Ishikawa (cell line): ENCODE results near the gene RAB5A.

ENCODE experiments used
- CREB1 ChIP-seq: IDR thresholded peaks from 2 replicates; pipeline ENCODE4 v1.6.1; 2012; ENCODE audit warnings: low read depth
- EGR1 ChIP-seq: IDR thresholded peaks from 2 replicates; pipeline ENCODE4 v1.6.1; 2012
- EP300 ChIP-seq: IDR thresholded peaks from 2 replicates; pipeline ENCODE4 v1.6.1; 2012; ENCODE audit warnings: borderline replicate concordance
- FOXM1 ChIP-seq: IDR thresholded peaks from 2 replicates; pipeline ENCODE4 v1.6.1; 2012; ENCODE audit warnings: low read depth, borderline replicate concordance
- MAX ChIP-seq: IDR thresholded peaks from 2 replicates; pipeline ENCODE4 v1.6.1; 2012
- NFIC ChIP-seq: IDR thresholded peaks from 2 replicates; pipeline ENCODE4 v1.6.1; 2012
- RAD21 ChIP-seq: IDR thresholded peaks from 2 replicates; pipeline ENCODE4 v1.6.1; 2012; ENCODE audit warnings: low read depth
- REST ChIP-seq: IDR thresholded peaks from 2 replicates; pipeline ENCODE4 v1.6.1; 2012; ENCODE audit warnings: low read depth, mild to moderate bottlenecking
- TAF1 ChIP-seq: IDR thresholded peaks from 2 replicates; pipeline ENCODE4 v1.6.1; 2012; ENCODE audit warnings: low read depth, mild to moderate bottlenecking
- TEAD4 ChIP-seq: IDR thresholded peaks from 2 replicates; pipeline ENCODE4 v1.6.1; 2012
- USF1 ChIP-seq: IDR thresholded peaks from 2 replicates; pipeline ENCODE4 v1.6.1; 2012
- YY1 ChIP-seq: IDR thresholded peaks from 2 replicates; pipeline ENCODE4 v1.6.1; 2012; ENCODE audit warnings: low read depth
- ZBTB7A ChIP-seq: IDR thresholded peaks from 2 replicates; pipeline ENCODE4 v1.6.1; 2012; ENCODE audit warnings: low read depth

GRCh38 chr3:19920401-19921080 is 26.4 kb upstream of the RAB5A start:
- TF ChIP-seq TEAD4 (no peak), YY1 (no peak), MAX (no peak), CREB1 (no peak), TAF1 (no peak), EP300 (no peak), REST (no peak), NFIC (no peak), RAD21 (no peak), USF1 (no peak), ZBTB7A (no peak), EGR1 (no peak), FOXM1 (no peak)
